ENCODE measurements around the gene ABTB1. TPM values are rescaled to one million over a fixed set of nuclear protein-coding genes. Genes with fewer than 3 reads are reported as not detected.
"Not testable (repeated sequence)": the region's sequence is repeated elsewhere in the genome, so short reads cannot be mapped to it uniquely, and the experiment has no call there.

Gene ABTB1
- total RNA-seq, 1 experiment from 2014 or later, result 12.5 TPM

DNA sequence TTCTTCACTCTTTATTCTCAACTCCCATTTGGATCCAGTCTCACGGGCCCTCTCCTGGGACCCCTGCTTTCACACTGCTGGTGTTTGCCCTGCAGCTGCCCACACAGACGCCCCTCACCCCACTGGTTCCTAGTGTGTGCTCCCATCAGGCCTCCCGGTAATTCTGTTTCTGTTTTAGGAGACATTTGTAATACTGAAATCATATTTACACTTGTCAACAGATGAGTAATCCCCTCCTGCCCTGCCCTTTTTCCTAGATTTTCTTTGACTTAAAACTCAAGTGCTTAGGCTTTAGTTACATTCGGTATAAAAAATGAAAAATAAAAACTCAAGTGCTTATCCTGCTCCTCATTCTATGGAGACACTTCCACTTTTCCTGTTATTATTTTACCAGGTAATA lies 18.4 kb upstream of the ABTB1 start:
- CTCF ChIA-PET, result interaction anchor here (0.8 kb wide), 1 partner anchor 479 kb away, joined by 3 read pairs; no protein-coding TSS in a partner anchor
- Mint-ChIP-seq H3K9me3 (no peaks in the 10 kb centered on the region), H3K4me1 (no peaks in the 10 kb centered on the region), H3K36me3 (no peaks in the 10 kb centered on the region), H3K27me3 (ENCODE audit: low read depth) (no peaks in the 10 kb centered on the region), H3K27ac (no peak overlapping the region), H3K4me3 (no peak overlapping the region)
- DNase-seq (ENCODE audit: low spot score), result no peak
- TF ChIP-seq ZNF416 (CRISPR knock-in tag; IDR thresholded peaks at IDR 0.05) (no peak), CBFB (CRISPR knock-in tag; IDR thresholded peaks at IDR 0.05; ENCODE audit: low read depth) (no peak), GTF2I (CRISPR knock-in tag; conservative IDR thresholded peaks at IDR 0.05) (no peak), NR2C2 (CRISPR knock-in tag; IDR thresholded peaks at IDR 0.05) (no peak), ZNF121 (CRISPR knock-in tag; IDR thresholded peaks at IDR 0.05) (no peak), FOXP1 (CRISPR knock-in tag; IDR thresholded peaks at IDR 0.05; ENCODE audit: borderline replicate concordance) (no peak)
- TF ChIP-seq, protein P1, sequence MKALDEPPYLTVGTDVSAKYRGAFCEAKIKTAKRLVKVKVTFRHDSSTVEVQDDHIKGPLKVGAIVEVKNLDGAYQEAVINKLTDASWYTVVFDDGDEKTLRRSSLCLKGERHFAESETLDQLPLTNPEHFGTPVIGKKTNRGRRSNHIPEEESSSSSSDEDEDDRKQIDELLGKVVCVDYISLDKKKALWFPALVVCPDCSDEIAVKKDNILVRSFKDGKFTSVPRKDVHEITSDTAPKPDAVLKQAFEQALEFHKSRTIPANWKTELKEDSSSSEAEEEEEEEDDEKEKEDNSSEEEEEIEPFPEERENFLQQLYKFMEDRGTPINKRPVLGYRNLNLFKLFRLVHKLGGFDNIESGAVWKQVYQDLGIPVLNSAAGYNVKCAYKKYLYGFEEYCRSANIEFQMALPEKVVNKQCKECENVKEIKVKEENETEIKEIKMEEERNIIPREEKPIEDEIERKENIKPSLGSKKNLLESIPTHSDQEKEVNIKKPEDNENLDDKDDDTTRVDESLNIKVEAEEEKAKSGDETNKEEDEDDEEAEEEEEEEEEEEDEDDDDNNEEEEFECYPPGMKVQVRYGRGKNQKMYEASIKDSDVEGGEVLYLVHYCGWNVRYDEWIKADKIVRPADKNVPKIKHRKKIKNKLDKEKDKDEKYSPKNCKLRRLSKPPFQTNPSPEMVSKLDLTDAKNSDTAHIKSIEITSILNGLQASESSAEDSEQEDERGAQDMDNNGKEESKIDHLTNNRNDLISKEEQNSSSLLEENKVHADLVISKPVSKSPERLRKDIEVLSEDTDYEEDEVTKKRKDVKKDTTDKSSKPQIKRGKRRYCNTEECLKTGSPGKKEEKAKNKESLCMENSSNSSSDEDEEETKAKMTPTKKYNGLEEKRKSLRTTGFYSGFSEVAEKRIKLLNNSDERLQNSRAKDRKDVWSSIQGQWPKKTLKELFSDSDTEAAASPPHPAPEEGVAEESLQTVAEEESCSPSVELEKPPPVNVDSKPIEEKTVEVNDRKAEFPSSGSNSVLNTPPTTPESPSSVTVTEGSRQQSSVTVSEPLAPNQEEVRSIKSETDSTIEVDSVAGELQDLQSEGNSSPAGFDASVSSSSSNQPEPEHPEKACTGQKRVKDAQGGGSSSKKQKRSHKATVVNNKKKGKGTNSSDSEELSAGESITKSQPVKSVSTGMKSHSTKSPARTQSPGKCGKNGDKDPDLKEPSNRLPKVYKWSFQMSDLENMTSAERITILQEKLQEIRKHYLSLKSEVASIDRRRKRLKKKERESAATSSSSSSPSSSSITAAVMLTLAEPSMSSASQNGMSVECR (CRISPR knock-in tag; IDR thresholded peaks at IDR 0.05; ENCODE audit: borderline replicate concordance), result no peak
- TF ChIP-seq, protein P2, sequence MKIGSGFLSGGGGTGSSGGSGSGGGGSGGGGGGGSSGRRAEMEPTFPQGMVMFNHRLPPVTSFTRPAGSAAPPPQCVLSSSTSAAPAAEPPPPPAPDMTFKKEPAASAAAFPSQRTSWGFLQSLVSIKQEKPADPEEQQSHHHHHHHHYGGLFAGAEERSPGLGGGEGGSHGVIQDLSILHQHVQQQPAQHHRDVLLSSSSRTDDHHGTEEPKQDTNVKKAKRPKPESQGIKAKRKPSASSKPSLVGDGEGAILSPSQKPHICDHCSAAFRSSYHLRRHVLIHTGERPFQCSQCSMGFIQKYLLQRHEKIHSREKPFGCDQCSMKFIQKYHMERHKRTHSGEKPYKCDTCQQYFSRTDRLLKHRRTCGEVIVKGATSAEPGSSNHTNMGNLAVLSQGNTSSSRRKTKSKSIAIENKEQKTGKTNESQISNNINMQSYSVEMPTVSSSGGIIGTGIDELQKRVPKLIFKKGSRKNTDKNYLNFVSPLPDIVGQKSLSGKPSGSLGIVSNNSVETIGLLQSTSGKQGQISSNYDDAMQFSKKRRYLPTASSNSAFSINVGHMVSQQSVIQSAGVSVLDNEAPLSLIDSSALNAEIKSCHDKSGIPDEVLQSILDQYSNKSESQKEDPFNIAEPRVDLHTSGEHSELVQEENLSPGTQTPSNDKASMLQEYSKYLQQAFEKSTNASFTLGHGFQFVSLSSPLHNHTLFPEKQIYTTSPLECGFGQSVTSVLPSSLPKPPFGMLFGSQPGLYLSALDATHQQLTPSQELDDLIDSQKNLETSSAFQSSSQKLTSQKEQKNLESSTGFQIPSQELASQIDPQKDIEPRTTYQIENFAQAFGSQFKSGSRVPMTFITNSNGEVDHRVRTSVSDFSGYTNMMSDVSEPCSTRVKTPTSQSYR (CRISPR knock-in tag; IDR thresholded peaks at IDR 0.05), result no peak
- TF ChIP-seq, protein P3, sequence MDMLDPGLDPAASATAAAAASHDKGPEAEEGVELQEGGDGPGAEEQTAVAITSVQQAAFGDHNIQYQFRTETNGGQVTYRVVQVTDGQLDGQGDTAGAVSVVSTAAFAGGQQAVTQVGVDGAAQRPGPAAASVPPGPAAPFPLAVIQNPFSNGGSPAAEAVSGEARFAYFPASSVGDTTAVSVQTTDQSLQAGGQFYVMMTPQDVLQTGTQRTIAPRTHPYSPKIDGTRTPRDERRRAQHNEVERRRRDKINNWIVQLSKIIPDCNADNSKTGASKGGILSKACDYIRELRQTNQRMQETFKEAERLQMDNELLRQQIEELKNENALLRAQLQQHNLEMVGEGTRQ (CRISPR knock-in tag; IDR thresholded peaks at IDR 0.05), result no peak
- TF ChIP-seq, protein P4, sequence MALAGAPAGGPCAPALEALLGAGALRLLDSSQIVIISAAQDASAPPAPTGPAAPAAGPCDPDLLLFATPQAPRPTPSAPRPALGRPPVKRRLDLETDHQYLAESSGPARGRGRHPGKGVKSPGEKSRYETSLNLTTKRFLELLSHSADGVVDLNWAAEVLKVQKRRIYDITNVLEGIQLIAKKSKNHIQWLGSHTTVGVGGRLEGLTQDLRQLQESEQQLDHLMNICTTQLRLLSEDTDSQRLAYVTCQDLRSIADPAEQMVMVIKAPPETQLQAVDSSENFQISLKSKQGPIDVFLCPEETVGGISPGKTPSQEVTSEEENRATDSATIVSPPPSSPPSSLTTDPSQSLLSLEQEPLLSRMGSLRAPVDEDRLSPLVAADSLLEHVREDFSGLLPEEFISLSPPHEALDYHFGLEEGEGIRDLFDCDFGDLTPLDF (CRISPR knock-in tag; IDR thresholded peaks at IDR 0.05), result no peak
- TF ChIP-seq, protein P5, sequence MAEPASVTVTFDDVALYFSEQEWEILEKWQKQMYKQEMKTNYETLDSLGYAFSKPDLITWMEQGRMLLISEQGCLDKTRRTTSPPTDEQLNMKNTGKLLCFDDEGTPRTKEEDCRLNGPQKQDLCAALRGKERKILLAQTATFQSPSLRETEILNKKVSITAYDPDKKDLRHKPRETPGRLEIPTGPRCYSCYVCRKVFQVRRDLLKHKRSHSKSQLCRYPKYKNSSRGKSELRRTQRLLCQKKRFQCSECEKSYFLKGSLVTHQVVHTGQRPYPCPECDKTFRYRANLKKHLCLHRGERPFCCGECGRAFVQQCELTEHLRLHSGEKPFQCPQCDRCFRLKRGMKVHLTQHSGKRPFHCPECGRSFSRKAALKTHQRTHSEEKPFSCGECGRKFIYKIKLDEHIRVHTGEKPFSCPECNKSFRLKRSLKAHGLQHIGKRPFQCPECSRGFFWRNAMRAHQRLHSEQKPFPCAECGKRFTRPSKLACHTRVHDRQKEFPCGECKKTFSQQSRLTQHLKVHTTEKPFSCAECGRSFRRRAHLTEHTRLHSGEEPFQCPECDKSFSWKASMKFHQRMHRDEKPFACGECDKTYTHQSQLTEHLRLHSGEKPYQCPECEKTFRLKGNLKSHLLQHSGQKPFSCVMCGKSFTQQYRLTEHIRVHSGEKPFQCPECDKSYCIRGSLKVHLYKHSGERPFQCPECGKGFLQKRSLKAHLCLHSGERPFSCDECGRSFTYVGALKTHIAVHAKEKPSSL (CRISPR knock-in tag; conservative IDR thresholded peaks at IDR 0.05), result no peak
- TF ChIP-seq, protein P6, sequence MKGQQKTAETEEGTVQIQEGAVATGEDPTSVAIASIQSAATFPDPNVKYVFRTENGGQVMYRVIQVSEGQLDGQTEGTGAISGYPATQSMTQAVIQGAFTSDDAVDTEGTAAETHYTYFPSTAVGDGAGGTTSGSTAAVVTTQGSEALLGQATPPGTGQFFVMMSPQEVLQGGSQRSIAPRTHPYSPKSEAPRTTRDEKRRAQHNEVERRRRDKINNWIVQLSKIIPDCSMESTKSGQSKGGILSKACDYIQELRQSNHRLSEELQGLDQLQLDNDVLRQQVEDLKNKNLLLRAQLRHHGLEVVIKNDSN (CRISPR knock-in tag; IDR thresholded peaks at IDR 0.05), result no peak
- POLR2A ChIA-PET, result no interaction called here
- ATAC-seq, result no peak

DNA sequence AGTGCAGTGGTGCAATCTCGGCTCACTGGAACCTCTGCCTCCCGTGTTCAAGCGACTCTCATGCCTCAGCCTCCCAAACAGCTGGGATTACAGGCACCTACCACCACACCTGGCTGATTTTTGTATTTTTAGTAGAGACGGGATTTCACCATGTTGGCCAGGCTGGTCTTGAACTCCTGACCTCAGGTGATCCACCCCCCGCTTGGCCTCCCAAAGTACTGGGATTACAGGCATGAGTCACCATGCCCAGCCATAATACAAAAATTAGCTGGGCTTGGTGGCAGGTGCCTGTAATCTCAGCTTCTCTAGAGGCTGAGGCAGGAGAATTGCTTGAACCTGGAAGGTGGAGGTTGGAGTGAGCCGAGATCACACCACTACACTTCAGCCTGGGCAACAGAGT lies 17.8 kb upstream of the ABTB1 start:
- H3K4me3 Mint-ChIP-seq; H3K27ac Mint-ChIP-seq; H3K9me3 Mint-ChIP-seq; H3K36me3 Mint-ChIP-seq; H3K27me3 Mint-ChIP-seq (ENCODE audit: low read depth); ATAC-seq; H3K4me1 Mint-ChIP-seq; POLR2A ChIA-PET; DNase-seq (ENCODE audit: low spot score): not testable (repeated sequence)
- CTCF ChIA-PET, result interaction anchor here (0.8 to 1.7 kb wide), 5 partner anchors 24 to 479 kb away, joined by 3 to 6 read pairs (median 3); no protein-coding TSS in a partner anchor
